HCT116 (cell line): ENCODE data around the gene ARHGAP45. TPM values are rescaled to one million over a fixed set of nuclear protein-coding genes. Genes with fewer than 3 reads are reported as not detected.

Source experiments
- ATAC-seq: fragments of 200-7000 bp; cut with Tn5 transposase; 2 replicates; pipeline ENCODE4 v1.9.1; 2020; ENCODE audit warnings: mild to moderate bottlenecking, moderate library complexity
- BruUV-seq: library from RNA; stranded (reverse); fragments of 400-500 nt; replicated peaks from 2 replicates; lab custom pipeline; 2021; lab: Mats Ljungman, UMichigan
- CTCF ChIA-PET: fragments of 300-600 bp; sonication (Branson Sonifier 250); formaldehyde crosslinking; loops from one replicate; lab custom pipeline; 2021; ENCODE audit warnings: antibody characterized with exemption; lab: Charles Lee
- POLR2A ChIA-PET: fragments of 300-600, 350-600 bp; sonication (Branson Sonifier 250); formaldehyde crosslinking; loops from one replicate; lab custom pipeline; 2021; ENCODE audit warnings: antibody characterized with exemption; lab: Charles Lee
- RAD21 ChIA-PET, 2 experiments: fragments of 300-600 bp; sonication (Branson Sonifier 250); formaldehyde crosslinking; loops; one replicate each; lab custom pipeline; 2023; ENCODE audit warnings: low total read pairs in 2 of 2; ENCODE audit not compliant: uncharacterized antibody in 2 of 2, unreplicated experiment in 2 of 2, low non-redundant PET in 1 of 2; lab: Charles Lee
- DNase-seq: peaks from one replicate; pipeline ENCODE4 v3.0.0-alpha.2; 2010; ENCODE audit warnings: low read depth, low spot score
- H2AFZ ChIP-seq: fragments of 200-600 bp; shearing (Covaris generic), sonication (generic); 2 replicates; pipeline ENCODE4 v1.6.1; 2017; ENCODE audit warnings: low read depth, mixed run types, mixed read lengths, antibody characterized with exemption, low read length; ENCODE audit not compliant: poor library complexity, severe bottlenecking
- H3K27ac ChIP-seq: 2 replicates; pipeline ENCODE4 v1.5.1; 2012; ENCODE audit warnings: low read depth, low read length
- H3K27me3 ChIP-seq: fragments of 200-600 bp; sonication (generic); 2 replicates; pipeline ENCODE4 v1.6.1; 2016; ENCODE audit warnings: mixed run types, low read length, mixed read lengths; ENCODE audit not compliant: insufficient read depth
- H3K36me3 ChIP-seq, 2 experiments: fragments of 200-500 bp in 1 of 2; fragments of 200-600 bp in 1 of 2; sonication (Bioruptor generic) in 1 of 2; sonication (generic) in 1 of 2; 2 replicates each; pipeline versions ENCODE4 v1.5.1 to v1.6.1; 2014 to 2016; ENCODE audit warnings: low read length in 2 of 2, inconsistent platforms in 1 of 2, mixed read lengths in 1 of 2, mixed run types in 1 of 2; ENCODE audit not compliant: insufficient read depth in 2 of 2, control insufficient read depth in 1 of 2
- H3K4me1 ChIP-seq, 2 experiments: fragments of 200-600 bp in 1 of 2; sonication (generic) in 1 of 2; 2 replicates each; pipeline versions ENCODE4 v1.5.1 to v1.6.1; 2012 to 2017; ENCODE audit warnings: low read length in 2 of 2, inconsistent platforms in 1 of 2, mild to moderate bottlenecking in 1 of 2, mixed read lengths in 1 of 2, mixed run types in 1 of 2, moderate library complexity in 1 of 2; ENCODE audit not compliant: insufficient read depth in 2 of 2, control insufficient read depth in 1 of 2
- H3K4me2 ChIP-seq: fragments of 200-600 bp; sonication (generic); 2 replicates; pipeline ENCODE4 v1.6.1; 2017; ENCODE audit warnings: mixed run types, low read length, mixed read lengths
- H3K4me3 ChIP-seq, 2 experiments: fragments of 200-600 bp in 1 of 2; sonication (generic) in 1 of 2; replicated peaks in 1 of 2; 2 replicates each; pipeline ENCODE4 v1.5.1; 2011 to 2016; ENCODE audit warnings: low read length in 2 of 2, control low read depth in 1 of 2, low read depth in 1 of 2, mild to moderate bottlenecking in 1 of 2, mixed read lengths in 1 of 2, mixed run types in 1 of 2
- H3K79me2 ChIP-seq: fragments of 200-600 bp; sonication (generic); 2 replicates; pipeline ENCODE4 v1.6.1; 2017; ENCODE audit warnings: mild to moderate bottlenecking, mixed run types, low read length, moderate library complexity, mixed read lengths; ENCODE audit not compliant: insufficient read depth
- H3K9ac ChIP-seq: fragments of 200-600 bp; sonication (generic); 2 replicates; pipeline ENCODE4 v1.6.1; 2016; ENCODE audit warnings: low read length, mixed read lengths
- H3K9me2 ChIP-seq: fragments of 200-600 bp; sonication (generic), shearing (Covaris generic); 2 replicates; pipeline ENCODE4 v1.6.1; 2017; ENCODE audit warnings: mixed run types, mild to moderate bottlenecking, moderate library complexity; ENCODE audit not compliant: insufficient read depth
- H3K9me3 ChIP-seq, 2 experiments: fragments of 200-500 bp in 1 of 2; fragments of 200-600 bp in 1 of 2; sonication (Bioruptor generic) in 1 of 2; sonication (generic) in 1 of 2; 2 replicates each; pipeline ENCODE4 v1.6.1; 2014 to 2017; ENCODE audit warnings: low read length in 2 of 2, mixed read lengths in 2 of 2, inconsistent platforms in 1 of 2, low read depth in 1 of 2, mild to moderate bottlenecking in 1 of 2, mixed run types in 1 of 2, moderate library complexity in 1 of 2; ENCODE audit not compliant: control insufficient read depth in 1 of 2, insufficient read depth in 1 of 2
- H4K20me1 ChIP-seq: fragments of 200-600 bp; sonication (generic), shearing (Covaris generic); 2 replicates; pipeline ENCODE4 v1.6.1; 2017; ENCODE audit warnings: mixed run types, mild to moderate bottlenecking, moderate library complexity; ENCODE audit not compliant: insufficient read depth
- CBX3 ChIP-seq: IDR thresholded peaks from 2 replicates; pipeline ENCODE4 v1.6.1; 2012; ENCODE audit warnings: low read depth
- EGR1 ChIP-seq: IDR thresholded peaks from 2 replicates; pipeline ENCODE4 v1.6.1; 2012; ENCODE audit warnings: low read depth
- ELF1 ChIP-seq: IDR thresholded peaks from 2 replicates; pipeline ENCODE4 v1.6.1; 2012; ENCODE audit warnings: low read depth, borderline replicate concordance
- POLR2AphosphoS5 ChIP-seq: IDR thresholded peaks from 2 replicates; pipeline ENCODE4 v1.6.1; 2011; ENCODE audit warnings: mild to moderate bottlenecking, low read depth, low read length, moderate library complexity
- SIN3A ChIP-seq: IDR thresholded peaks from 2 replicates; pipeline ENCODE4 v1.6.1; 2012; ENCODE audit warnings: low read depth
- intact Hi-C: fragments of 100-400 bp; cut with micrococcal nuclease; formaldehyde crosslinking; loops from 2 replicates; pipeline ENCODE4 v1.10.0; 2022
- total RNA-seq: library from RNA; stranded (reverse); gene quantifications from one replicate; pipeline ENCODE4 v1.2.1, GENCODE V29; 2021; ENCODE audit not compliant: unreplicated experiment
- TF ChIP-seq, protein P1 (sequence below): IDR thresholded peaks from 2 replicates; pipeline ENCODE4 v1.6.1; 2012

ARHGAP45 gene
- total RNA-seq, 1 experiment from 2014 or later = 30.4 TPM

DNA sequence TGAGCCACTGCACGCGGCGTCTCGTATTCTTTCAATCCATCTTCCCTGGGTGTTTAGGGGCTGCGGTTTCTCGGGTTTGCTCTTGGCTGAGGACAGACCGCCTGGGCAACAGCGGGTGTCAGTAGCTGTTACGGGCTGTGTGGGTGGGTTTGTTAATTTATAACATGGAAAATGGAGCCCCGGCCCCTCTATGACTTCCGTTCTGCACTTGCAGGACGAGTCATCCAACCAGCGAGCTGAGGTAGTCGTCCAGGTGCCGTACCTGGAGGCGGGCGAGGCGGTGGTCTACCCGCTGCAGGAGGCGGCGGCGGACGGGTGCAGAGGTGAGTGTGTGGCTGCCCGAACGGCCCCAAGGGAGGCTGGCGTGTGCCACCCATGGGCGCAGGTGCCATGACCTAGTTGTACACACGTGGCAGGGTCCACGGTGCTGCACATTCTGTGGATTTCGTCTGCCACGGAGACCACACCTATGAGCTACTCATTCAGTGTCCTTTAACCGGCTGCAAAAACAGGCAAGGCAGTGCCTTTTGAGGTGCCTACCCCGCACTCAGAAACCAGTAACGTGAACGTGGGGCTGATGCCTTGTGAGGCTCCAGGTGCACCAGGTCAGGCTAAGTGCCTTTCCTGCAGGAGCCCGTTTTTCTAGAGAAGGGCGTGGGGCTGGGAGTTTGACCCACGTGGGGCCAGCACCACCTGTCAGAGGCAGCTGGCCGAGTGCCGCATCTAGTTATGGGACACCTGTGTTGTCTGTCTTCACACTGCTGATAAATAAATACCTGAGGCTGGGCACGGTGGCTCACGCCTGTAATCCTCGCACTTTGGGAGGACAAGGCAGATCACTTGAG lies 17.3 kb downstream of the ARHGAP45 start:
- Histone ChIP-seq H3K27me3 (no peaks in the 10 kb centered on the region), H3K4me1 (peaks cover 4 to 18% of the 10 kb centered on the region in 2 experiments), H3K4me2 (no peak overlapping the region), H3K27ac (no peak overlapping the region; the same call in 1 of the 2 replicates), H3K9ac (no peak overlapping the region), H3K36me3 (peaks cover 7 to 23% of the 10 kb centered on the region in 2 experiments; a peak in 3 of 4 replicates), H3K9me2 (no peaks in the 10 kb centered on the region), H4K20me1 (no peaks in the 10 kb centered on the region), H3K9me3 (no peaks in the 10 kb centered on the region), H3K79me2 (no peaks in the 10 kb centered on the region), H2AFZ (no peak overlapping the region), H3K4me3 (no peak overlapping the region)
- CTCF ChIA-PET = no interaction called here
- POLR2A ChIA-PET = interaction anchor here (0.8 kb wide), 1 partner anchor 18 kb away, joined by 4 read pairs; no protein-coding TSS in a partner anchor
- RAD21 ChIA-PET = no interaction called here
- BruUV-seq = no TSS peak
- DNase-seq = no peak
- TF ChIP-seq, protein P1, sequence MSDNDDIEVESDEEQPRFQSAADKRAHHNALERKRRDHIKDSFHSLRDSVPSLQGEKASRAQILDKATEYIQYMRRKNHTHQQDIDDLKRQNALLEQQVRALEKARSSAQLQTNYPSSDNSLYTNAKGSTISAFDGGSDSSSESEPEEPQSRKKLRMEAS = no peak
- TF ChIP-seq POLR2AphosphoS5 = no peak
- no peak for TF ChIP-seq EGR1
- TF ChIP-seq CBX3 = no peak
- TF ChIP-seq ELF1 = no peak
- intact Hi-C loops = no loop called here
- ATAC-seq = no peak

DNA sequence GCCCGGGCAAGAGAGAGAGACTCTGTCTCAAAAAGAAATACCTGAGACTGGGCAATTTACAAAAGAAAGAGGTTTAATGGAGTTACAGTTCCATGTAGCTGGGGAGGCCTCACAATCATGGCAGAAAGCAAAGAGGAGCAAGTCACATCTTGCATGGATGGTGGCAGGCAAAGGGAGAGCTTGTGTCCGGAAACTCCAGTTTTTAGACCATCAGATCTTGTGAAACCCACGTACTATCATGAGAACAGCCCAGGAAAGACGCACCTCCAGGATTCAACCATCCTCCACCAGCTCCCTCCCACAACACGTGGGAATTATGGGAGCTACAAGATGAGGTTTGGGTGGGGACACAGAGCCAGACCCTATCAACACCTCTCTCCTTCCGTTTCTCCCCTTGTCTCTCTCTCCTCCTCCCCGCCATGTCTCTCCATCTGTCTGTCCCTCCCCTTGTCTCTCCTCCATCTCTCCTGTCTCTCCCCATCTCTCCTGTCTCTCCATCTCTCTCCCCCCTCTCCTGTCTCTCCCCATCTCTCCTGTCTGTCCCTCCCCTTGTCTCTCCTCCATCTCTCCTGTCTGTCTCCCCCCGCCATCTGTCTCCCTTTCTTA lies 18.2 kb downstream of the ARHGAP45 start:
- TF ChIP-seq SIN3A (no peak), POLR2AphosphoS5 (peak; percentile 23; the same call in 1 of the 2 replicates)
- TF ChIP-seq, all 23 proteins: peak for 1
- H3K27ac ChIP-seq = peak overlapping the region; percentile 26; the same call in 1 of the 2 replicates

More for the DNA sequence above, 18.2 kb downstream of the ARHGAP45 start:
- ATAC-seq (no peak), DNase-seq (no peak)
- peaks cover 4 to 18% of the 10 kb centered on the region in 2 experiments for H3K4me1 ChIP-seq
- no peaks in the 10 kb centered on the region for H4K20me1 ChIP-seq
- no peaks in the 10 kb centered on the region for H3K79me2 ChIP-seq
- no peaks in the 10 kb centered on the region for H3K9me3 ChIP-seq
- peaks cover 7 to 29% of the 10 kb centered on the region in 2 experiments; a peak in 3 of 4 replicates for H3K36me3 ChIP-seq
- H3K4me3 ChIP-seq = no peak overlapping the region
- intact Hi-C loops = no loop called here
- RAD21 ChIA-PET = no interaction called here
- H2AFZ ChIP-seq = no peak overlapping the region
- H3K9ac ChIP-seq = no peak overlapping the region
- no TSS peak for BruUV-seq
- H3K4me2 ChIP-seq = no peak overlapping the region
- CTCF ChIA-PET = no interaction called here
- no peaks in the 10 kb centered on the region for H3K9me2 ChIP-seq
- no peaks in the 10 kb centered on the region for H3K27me3 ChIP-seq
- POLR2A ChIA-PET = interaction anchor here (0.8 kb wide), 1 partner anchor 17 kb away, joined by 4 read pairs; no protein-coding TSS in a partner anchor
